VCaP (cell line): Measurements from ENCODE around the gene PGAM2.

Experiments
- H3K27ac ChIP-seq: fragments of 450-650 bp; 2 replicates; pipeline ENCODE4 v1.5.1; 2017
- CTCF ChIP-seq: fragments of 450-650 bp; conservative IDR thresholded peaks from 2 replicates; pipeline ENCODE4 v1.5.1; 2017; ENCODE audit warnings: mild to moderate bottlenecking, moderate library complexity

The PGAM2 gene

GRCh38 chr7:44066111-44066460 is 719 bp upstream of the PGAM2 start:
- no peak overlapping the region for H3K27ac ChIP-seq
- no peak for TF ChIP-seq CTCF

GRCh38 chr7:44064791-44065430 is 456 bp downstream of the PGAM2 start:
- H3K27ac ChIP-seq: no peak overlapping the region
- TF ChIP-seq CTCF: no peak

GRCh38 chr7:44063894-44064651 is 1.3 kb downstream of the PGAM2 start:
- no peak overlapping the region for H3K27ac ChIP-seq
- no peak for TF ChIP-seq CTCF

GRCh38 chr7:44063547-44063893 is 1.8 kb downstream of the PGAM2 start:
- H3K27ac ChIP-seq: no peak overlapping the region
- no peak for TF ChIP-seq CTCF

GRCh38 chr7:44062903-44063295 is 2.5 kb downstream of the PGAM2 start:
- TF ChIP-seq CTCF: no peak
- H3K27ac ChIP-seq: 0 out of 2 replicates have a peak overlapping the region, but pooled peaks have one; percentile 1

GRCh38 chr7:44062180-44062902 is 3.0 kb downstream of the PGAM2 start:
- H3K27ac ChIP-seq: 0 out of 2 replicates have a peak overlapping the region, but pooled peaks have one; percentile 1
- no peak for TF ChIP-seq CTCF

DNA sequence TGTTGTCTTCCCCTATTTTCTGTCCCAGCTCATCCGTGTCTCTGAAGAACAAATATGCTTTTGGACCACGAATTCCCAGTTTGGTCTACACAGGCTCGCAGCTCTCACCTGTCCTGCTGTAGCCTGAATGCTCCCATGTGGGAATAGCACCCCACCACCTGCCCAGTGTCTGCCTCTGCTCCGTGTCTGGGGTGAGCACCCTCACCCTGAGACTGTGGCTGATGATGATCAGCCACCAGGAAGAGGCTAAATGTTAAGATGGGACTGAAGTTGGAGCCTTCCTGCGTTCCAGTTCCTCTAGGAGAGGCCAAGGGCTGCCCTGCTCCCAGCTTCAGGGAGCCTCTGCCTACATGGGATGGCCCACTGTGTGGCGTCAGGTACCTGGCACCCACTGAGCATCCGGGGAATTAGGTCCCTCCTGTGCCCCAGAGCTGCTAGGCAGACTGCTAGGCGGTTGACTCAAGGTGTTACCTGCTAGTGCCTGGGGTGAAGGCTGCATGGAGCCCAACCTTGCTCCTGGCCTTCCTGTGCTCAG is 3.7 kb downstream of the PGAM2 start:
- no peak overlapping the region for H3K27ac ChIP-seq
- TF ChIP-seq CTCF: no peak
